GF-D8 (cell line): ENCODE results near the gene PCDHGB5.
"Not testable (repeated sequence)": the region's sequence is repeated elsewhere in the genome, so short reads cannot be mapped to it uniquely, and the experiment has no call there.

Experiments
- DNase-seq: peaks from one replicate; lab custom pipeline; 2025; lab: John Stamatoyannopoulos, UW

The PCDHGB5 gene

GRCh38 chr5:141382469-141383294, 15.1 kb upstream of the PCDHGB5 start, which contains the start of gene PCDHGA7:
PCDHGA7 (plus strand) TSS chr5:141382742; CDS start chr5:141382900, 158 bp downstream.
- DNase-seq = no peak

- DNase-seq = no peak
Observed at GRCh38 chr5:141383345-141383744, 14.4 kb upstream of the PCDHGB5 start.

GRCh38 chr5:141384471-141385267, 13.1 kb upstream of the PCDHGB5 start:
- no peak for DNase-seq

- DNase-seq = not testable (repeated sequence)
Observed at GRCh38 chr5:141387557-141388311, 10.0 kb upstream of the PCDHGB5 start, which contains the start of gene PCDHGB4. PCDHGB4 (plus strand) TSS chr5:141387698; CDS start chr5:141387885, 187 bp downstream.

GRCh38 chr5:141388661-141389060, 9.1 kb upstream of the PCDHGB5 start:
- no peak for DNase-seq

- DNase-seq = no peak
Observed at GRCh38 chr5:141389153-141390042, 8.3 kb upstream of the PCDHGB5 start.

- DNase-seq = no peak
Observed at GRCh38 chr5:141392429-141393198, 5.1 kb upstream of the PCDHGB5 start, which contains the start of gene PCDHGA8. PCDHGA8 (plus strand) TSS chr5:141392633; CDS start chr5:141392814, 181 bp downstream.

GRCh38 chr5:141393267-141393666, 4.5 kb upstream of the PCDHGB5 start:
- no peak for DNase-seq

- not testable (repeated sequence) for DNase-seq
Observed at GRCh38 chr5:141394401-141395187, 3.2 kb upstream of the PCDHGB5 start.

- no peak for DNase-seq
Observed at GRCh38 chr5:141398608-141399007, 861 bp downstream of the PCDHGB5 start.

GRCh38 chr5:141399555-141400258, 2.0 kb downstream of the PCDHGB5 start:
- DNase-seq = no peak

GRCh38 chr5:141402553-141403243, 5.0 kb downstream of the PCDHGB5 start, which contains the start of gene PCDHGA9:
PCDHGA9 (plus strand) TSS chr5:141402778; CDS start chr5:141402953, 175 bp downstream.
- no peak for DNase-seq

- no peak for DNase-seq
Observed at GRCh38 chr5:141403387-141403786, 5.6 kb downstream of the PCDHGB5 start.

- not testable (repeated sequence) for DNase-seq
Observed at GRCh38 chr5:141407790-141408505, 10.2 kb downstream of the PCDHGB5 start, which contains the start of gene PCDHGB6. PCDHGB6 (plus strand) TSS chr5:141408021; CDS start chr5:141408203, 182 bp downstream.

- DNase-seq = no peak
Observed at GRCh38 chr5:141409598-141410306, 12.0 kb downstream of the PCDHGB5 start.

- no peak for DNase-seq
Observed at GRCh38 chr5:141411575-141411974, 13.8 kb downstream of the PCDHGB5 start.
